Suppressor macrophage treated with lipopolysaccharide for 4 hours (primary cell): ENCODE results near the gene OOSP4B.
A peak's percentile ranks its signal among the peaks of the same experiment; 100 is the strongest.
"Not testable (repeated sequence)": the region's sequence is repeated elsewhere in the genome, so short reads cannot be mapped to it uniquely, and the experiment has no call there.

Experiments
- DNase-seq: peaks from one replicate; pipeline ENCODE4 v3.0.0-alpha.2; 2020

OOSP4B gene

GRCh38 chr11:60064111-60064510 lies 47.1 kb downstream of the OOSP4B start:
- peak; percentile 49 for DNase-seq

- DNase-seq = no peak
Measured at GRCh38 chr11:60065801-60066200, 48.8 kb downstream of the OOSP4B start.

GRCh38 chr11:60069450-60069849 lies 52.5 kb downstream of the OOSP4B start:
- no peak for DNase-seq

GRCh38 chr11:60071644-60072043 lies 54.7 kb downstream of the OOSP4B start:
- not testable (repeated sequence) for DNase-seq

GRCh38 chr11:60077216-60077817 lies 60.3 kb downstream of the OOSP4B start:
- peak; percentile 32 for DNase-seq

- DNase-seq = peak; percentile 19
Measured at GRCh38 chr11:60077981-60078380, 61.0 kb downstream of the OOSP4B start.

- no peak for DNase-seq
Measured at GRCh38 chr11:60078745-60079144, 61.8 kb downstream of the OOSP4B start.

- DNase-seq = peak; percentile 8
Measured at GRCh38 chr11:60080535-60080934, 63.6 kb downstream of the OOSP4B start.
